NCI-H510A (cell line): ENCODE data around the gene ARID3A.
"Not testable (repeated sequence)": the region's sequence is repeated elsewhere in the genome, so short reads cannot be mapped to it uniquely, and the experiment has no call there.

Experiments used
- DNase-seq: peaks from one replicate; lab custom pipeline; 2025; lab: John Stamatoyannopoulos, UW

ARID3A gene, protein sequence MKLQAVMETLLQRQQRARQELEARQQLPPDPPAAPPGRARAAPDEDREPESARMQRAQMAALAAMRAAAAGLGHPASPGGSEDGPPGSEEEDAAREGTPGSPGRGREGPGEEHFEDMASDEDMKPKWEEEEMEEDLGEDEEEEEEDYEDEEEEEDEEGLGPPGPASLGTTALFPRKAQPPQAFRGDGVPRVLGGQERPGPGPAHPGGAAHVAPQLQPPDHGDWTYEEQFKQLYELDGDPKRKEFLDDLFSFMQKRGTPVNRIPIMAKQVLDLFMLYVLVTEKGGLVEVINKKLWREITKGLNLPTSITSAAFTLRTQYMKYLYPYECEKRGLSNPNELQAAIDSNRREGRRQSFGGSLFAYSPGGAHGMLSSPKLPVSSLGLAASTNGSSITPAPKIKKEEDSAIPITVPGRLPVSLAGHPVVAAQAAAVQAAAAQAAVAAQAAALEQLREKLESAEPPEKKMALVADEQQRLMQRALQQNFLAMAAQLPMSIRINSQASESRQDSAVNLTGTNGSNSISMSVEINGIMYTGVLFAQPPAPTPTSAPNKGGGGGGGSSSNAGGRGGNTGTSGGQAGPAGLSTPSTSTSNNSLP

DNA sequence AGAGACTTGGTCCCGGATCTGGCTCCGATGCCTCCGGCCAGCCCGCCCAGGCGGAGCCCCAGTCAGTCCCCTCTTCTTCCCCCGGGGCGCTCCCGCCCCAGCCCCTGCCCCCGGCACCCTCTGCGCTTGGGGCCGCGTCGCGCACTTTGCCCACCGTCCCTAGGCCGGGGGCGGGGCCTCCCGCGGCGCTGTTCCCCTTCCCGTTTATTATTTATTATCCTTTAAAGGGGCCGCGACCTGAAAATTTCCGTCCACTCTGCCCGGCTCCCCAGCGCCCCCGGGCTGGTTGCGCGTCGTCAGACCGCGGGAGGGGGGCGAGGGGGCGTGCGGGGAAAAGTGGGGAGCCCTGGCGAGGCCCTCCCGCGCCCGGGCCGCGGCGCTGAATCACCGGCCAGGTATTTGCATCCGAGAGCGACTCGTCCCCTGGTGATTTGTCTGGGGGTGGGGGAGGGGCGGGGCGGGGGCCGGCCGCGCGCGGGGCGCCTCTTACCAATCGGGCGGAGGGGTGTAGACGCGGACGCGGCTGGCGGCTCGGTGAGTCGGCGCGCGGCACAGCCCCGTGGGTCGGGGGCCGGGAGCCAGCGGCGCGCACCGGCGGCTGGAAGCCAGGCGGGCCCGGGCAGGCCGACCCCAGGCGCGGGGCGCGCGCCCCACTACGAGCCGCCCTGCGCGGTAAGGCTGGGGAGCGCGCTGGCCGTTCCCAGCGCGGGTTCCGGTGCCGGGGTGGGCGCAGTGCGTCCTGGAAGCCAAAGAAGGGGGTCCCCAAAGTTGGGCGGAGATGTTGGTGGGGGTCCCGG lies at the start of gene ARID3A:
TSS of gene ARID3A (plus strand) at position 510 of the 797 bp plus-strand sequence. CDS start 3,494 bp downstream, outside the sequence.
- no peak for DNase-seq

DNA sequence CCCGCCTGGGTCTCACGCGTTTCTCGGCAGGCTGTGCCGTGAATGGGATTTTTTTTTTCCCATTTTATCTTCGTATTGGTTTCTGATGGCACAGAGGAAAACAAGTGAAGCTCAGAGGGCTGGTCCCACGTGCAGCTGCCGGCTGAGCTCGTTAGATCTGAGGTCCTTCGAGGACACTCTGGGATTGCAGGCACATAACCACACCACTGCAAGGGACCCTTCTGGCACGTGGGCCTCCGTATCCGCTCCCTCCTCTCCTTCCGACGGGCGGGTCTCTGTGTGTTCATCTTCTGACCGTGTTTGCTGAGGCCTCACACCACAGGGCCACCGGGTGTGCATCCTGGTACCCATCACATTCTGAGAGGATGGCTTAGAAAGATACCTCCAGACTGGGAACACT lies 49.7 kb upstream of the ARID3A start:
- no peak for DNase-seq

DNA sequence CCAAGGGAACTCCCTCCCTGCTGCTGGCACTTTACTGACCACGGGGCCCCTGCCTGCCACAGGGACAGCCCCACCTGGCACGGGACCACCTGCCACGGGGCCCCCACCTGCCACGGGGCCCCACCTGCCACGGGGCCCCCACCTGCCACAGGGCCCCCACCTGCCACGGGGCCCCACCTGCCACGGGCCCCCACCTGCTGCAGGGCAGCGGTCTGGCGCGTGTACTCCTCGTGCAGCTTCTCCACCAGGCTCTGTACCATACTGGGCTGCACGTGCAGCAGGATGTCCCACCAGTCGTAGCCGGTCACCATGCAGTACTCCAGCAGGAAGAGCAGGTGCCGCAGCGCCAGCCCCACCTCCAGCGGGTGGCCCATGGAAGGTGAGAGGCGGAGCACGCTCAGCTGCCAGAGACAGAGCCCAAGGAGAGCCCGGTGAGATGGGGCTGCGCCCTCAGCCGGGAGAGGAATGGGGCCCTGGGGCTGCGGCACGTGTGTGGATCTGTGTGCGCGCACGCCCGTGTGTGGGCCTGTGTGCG lies 49.0 kb upstream of the ARID3A start:
- DNase-seq: no peak

DNA sequence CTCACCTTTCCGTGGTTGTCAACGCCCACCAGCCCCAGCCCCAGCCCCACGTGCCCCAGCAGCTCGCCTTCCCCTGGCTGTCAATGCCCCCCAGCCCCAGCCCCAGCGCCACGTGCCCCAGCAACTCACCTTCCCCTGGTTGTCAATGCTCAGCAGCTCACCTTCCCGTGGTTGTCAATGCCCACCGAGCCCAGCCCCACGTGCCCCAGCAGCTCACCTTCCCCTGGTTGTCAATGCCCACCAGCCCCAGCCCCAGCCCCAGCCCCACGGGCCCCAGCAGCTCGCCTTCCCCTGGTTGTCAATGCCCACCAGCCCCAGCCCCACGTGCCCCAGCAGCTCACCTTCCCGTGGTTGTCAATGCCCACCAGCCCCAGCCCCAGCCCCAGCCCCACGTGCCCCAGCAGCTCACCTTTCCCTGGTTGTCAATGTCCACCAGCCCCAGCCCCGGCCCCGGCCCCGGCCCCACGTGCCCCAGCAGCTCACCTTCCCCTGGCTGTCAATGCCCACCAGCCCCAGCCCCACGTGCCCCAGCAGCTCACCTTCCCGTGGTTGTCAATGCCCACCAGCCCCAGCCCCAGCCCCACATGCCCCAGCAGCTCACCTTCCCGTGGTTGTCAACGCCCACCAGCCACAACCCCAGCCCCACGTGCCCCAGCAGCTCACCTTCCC lies 47.7 kb upstream of the ARID3A start:
- DNase-seq: not testable (repeated sequence)

DNA sequence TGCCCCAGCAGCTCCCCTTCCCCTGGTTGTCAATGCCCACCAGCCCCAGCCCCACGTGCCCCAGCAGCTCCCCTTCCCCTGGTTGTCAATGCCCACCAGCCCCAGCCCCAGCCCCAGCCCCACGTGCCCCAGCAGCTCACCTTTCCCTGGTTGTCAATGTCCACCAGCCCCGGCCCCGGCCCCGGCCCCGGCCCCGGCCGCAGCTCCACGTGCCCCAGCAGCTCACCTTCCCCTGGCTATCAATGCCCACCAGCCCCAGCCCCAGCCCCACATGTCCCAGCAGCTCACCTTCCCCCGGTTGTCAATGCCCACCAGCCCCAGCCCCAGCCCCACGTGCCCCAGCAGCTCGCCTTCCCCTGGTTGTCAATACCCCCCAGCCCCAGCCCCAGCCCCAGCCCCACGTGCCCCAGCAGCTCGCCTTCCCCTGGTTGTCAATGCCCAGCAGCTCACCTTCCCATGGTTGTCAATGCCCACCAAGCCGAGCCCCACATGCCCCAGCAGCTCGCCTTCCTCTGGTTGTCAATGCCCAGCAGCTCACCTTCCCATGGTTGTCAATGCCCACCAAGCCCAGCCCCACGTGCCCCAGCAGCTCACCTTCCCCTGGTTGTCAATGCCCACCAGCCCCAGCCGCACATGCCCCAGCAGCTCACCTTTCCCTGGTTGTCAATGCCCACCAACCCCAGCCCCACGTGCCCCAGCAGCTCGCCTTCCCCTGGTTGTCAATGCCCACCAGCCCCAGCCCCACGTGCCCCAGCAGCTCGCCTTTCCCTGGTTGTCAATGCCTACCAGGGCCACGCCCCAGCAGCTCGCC lies 46.9 kb upstream of the ARID3A start:
- DNase-seq: not testable (repeated sequence)

DNA sequence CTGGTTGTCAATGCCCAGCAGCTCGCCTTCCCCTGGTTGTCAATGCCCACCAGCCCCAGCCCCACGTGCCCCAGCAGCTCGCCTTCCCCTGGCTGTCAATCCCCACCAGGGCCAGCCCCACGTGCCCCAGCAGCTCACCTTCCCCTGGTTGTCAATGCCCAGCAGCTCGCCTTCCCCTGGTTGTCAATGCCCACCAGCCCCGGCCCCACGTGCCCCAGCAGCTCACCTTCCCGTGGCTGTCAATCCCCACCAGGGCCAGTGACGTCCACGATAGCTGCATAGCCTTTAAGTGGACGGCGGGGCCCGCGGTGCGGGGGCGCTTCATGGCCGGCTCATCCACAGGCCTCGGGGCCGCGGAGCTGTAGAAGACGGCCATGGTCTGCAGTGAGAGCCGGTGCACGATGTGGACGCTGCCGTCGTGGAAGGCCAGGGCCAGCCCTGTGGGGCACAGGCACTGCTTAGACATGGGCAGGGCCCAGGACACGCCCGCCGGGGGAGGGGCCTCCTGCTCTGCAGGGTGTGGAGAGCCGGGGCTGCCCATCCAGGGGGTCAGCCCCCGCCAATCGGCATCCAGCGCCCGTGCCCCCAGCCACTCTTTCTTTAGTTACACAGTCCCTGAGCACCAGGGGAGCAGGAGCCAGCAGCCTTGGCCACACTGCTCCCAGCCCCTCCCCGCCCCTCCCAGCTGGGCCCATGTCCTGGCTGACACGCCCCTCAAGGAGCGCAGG lies 46.0 kb upstream of the ARID3A start:
- no peak for DNase-seq

DNA sequence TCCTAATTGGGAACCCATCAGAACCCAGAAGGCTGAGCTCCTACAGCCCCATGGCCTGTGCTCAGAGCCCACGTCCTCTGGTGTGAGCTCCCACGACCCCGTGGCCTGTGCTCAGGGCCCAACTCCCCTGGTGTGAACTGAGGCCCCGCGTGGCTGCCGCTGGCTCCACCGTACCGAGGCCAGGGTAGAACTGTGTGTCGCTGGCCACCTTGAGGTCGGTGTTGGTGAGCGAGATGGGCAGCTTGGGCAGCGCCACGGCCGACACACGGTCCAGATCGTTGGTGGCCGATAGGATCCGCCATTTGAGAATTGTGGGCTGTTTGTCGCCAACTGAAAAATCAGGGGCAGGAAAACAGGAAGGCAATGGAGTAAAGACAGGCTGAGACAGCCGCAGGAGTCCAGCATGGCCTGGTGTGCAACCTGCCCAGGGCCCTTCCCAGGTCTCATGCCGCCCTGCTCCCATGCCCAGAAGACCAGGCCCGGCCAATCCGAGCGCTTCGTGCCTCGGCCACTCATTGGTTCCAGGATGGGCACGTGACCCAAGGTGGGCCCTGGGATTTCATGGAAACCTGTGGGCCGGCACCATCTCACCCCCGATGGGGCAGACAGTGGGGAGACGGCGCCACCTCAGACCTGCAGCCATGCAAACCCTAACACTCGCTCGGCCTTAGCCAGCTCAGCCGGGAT lies 44.3 kb upstream of the ARID3A start:
- DNase-seq: no peak

DNA sequence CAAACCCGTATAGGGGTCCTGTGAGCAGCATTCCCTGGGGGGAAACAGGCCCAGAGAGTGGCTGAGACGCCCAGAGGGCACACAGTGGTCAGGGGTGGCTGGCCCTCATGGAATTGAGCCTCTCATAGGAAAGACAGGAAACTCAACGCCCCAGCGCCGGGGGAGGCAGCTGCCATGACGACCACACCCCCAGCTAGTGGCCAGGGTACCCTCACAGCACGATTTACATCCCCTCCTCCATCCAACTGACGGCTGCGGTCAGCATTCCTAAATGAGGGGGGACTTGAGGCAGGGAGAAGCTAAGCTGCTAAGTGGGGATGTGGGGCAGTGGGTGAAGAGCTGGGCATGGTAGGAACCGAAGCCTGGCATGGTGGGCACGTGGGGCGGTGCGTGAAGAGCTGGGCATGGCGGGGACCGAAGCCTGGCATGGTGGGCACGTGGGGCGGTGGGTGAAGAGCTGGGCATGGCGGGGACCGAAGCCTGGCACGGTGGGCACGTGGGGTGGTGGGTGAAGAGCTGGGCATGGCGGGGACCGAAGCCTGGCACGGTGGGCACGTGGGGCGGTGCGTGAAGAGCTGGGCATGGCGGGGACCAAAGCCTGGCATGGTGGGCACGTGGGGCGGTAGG lies 42.9 kb upstream of the ARID3A start:
- no peak for DNase-seq

DNA sequence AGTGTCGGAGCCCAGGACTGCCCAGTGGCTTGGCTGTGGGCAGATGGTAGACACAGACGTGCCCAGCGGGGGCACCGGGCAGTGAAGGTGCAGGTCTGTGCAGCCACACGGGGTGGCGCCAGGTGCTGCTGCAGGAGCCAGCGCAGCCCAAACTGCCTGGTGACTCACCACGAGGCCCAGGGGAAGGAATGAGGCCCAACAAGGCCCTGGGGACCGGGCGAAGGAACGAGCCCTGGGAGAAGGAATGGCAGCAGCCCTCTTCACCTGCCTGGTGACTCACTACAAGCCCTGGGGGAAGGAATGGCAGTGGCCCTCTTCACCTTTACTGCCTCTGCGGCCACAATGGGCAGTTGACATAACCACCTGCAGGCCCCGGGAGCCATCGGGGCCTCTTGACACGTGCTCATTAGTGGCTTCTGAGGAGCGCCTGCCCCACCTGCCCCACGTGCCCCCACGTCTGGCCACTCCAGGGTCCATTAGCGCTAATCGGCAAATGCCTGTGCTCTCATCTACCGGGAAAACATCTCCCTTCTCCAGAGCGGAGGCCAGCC lies 42.1 kb upstream of the ARID3A start:
- DNase-seq: no peak

DNA sequence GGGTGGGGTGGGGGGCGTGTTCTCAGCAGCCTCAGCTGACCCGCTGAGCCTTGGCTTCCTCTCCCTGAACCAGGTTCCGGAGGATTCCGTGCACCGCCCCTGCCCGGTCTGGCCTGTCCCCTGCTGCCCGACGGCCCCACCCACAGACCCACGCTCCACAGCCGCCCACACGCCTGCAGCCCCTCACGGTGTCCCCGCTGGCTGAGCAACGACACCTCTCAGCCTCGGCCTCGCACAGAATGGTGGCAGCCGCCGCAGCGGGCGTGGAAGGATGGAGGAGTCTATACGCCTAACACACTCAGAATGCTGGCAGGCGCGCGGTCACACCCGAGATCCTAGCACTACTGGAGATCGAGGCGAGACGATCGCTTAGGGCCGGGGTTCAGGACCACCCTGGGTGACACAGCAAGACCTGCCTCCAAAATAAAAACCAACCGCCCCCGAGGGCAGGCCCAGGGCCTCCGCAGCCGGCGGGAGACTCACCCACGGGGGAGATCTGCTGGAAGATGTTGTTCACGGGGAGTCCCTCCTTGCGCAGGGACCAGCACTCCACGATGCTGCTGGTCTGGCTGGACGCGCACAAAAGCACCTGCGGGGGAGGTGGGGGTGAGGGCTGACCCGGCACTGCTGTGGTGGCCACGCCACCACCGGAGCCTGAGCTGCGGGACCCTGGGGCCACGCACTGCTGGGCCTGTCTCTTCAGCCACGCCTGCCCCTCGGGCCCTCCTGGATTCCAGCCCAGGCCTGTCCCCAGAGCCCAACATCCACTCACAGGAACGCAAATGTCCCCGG lies 41.2 kb upstream of the ARID3A start:
- no peak for DNase-seq

DNA sequence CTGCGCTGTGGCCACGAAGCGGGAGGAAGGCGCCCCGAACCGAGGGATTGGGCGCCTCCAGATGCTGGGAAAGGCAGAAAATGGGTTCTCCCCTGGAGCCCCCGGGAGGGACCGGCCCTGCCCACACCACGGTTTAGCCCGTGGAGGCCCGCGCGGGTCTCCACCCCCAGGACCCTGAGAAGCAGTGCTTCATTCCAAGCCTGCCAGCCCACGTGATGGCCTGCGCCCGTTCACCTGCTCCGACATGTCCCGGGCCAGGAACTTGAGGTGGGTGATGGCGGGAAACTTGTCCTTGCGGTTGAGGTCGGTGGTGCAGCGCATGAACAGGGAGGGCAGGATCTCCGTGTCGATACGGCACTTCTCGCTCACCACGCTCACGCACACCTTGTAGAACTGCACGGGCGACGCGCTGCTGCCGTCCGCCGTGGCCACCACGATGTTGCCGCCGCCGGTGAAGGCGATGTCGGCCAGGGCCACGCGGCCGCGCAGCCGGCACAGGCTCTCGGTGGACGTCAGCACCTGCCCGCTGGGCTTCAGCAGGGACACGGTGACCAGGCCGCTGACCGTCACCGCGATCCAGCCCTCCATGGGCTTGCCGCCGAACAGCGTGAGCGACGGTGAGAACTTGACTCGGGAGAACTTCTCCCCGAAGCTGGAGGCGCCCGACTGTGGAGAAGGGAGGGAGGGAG lies 40.2 kb upstream of the ARID3A start:
- no peak for DNase-seq

DNA sequence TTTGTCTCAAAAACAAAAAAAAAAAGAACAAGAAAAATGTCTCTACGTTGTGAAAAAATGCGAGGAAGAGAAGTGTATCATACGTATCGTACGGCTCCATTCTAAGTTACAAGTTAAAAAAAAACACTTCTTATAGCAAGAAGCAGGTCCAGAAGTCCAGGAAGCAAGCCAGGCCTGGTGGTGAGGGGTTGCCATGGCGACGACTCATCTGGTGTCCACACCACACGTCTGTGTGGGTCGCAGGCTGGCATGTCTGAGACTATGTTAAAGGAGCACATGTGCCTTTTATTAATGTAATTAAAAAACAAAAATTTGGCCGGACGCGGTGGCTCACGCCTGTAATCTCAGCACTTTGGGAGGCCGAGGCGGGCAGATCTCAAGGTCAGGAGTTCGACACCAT lies 38.8 kb upstream of the ARID3A start:
- DNase-seq: no peak

DNA sequence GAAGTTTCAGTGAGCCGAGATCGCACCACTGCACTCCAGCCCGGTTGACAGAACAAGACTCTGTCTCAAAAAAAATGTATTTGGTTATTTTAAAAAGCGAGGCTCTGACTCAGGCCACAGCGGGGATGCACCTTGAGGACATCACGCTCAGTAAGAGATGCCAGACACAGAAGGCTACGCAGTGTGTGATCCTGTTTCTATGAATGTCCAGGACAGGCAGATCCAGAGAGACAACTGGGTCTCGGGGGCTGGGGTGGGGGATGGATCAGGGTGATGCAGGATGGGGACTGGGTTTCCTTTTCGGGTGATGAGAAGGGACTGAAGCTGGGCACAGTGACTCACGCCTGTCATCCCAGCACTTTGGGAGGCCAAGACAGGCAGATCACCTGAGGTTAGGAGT lies 38.2 kb upstream of the ARID3A start:
- DNase-seq: no peak

DNA sequence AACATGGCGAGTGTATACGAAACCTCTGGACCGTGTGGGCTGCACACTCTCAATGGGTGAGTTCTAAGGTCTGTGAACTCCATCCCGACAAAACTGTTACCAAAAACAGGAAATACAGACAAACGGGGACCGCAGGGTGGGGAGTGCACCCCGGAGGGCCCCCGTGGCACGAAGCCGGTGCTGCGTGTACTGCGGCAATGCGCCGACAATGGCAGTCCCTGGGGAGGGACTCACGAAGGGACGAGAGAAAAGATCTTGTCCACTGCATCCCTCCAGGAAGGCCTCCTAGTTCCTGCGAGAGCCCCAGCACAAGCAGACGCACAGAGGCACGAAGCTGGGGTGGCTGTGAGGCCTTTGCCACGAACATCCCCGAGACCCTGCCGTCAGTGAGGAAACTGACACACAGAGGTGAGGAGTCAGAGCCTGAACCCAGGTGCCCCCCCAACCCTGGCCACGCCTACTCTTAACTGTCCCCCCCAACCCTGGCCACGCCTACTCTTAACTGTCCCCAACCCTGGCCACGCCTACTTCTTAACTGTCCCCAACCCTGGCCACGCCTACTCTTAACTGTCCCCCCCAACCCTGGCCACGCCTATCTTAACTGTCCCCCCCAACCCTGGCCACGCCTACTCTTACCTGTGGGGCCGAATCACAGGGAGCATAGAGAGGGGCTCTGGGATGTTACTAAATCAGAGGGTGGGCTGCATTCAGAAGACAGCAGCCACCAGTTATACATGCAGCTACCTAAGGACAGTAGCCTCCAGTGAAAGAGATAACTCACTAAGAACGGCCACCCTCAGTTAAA lies 37.1 kb upstream of the ARID3A start:
- no peak for DNase-seq

DNA sequence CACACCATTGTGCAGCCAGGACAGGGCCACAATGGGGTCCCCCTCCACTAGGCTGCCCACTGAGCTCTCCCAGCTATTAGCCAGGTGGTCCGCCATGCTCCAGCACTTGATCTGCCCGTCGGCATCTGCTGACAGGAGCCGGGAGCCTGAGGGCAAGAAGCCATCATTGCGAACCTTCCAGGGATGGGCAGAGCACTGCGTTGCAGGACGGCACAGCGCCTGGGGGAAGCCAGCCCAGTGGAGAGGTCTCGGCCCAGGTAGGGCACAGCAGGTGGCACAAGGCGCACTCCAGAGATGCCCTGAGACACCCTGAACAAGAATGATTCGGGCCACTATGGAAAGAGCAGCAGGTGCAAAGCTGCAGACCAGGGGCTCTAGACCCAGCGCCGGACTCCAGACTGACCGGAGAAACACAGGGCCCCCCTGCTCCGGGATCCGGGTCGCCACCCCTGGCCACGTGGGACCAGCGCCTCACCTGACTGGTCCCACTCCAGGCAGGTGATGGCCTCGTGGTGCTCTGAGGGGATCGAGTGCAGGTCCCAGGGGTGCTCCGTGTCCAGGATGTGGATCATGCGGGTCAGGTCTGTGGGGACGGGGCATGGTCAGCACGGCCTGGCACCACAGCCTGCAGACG lies 36.1 kb upstream of the ARID3A start:
- DNase-seq: no peak

DNA sequence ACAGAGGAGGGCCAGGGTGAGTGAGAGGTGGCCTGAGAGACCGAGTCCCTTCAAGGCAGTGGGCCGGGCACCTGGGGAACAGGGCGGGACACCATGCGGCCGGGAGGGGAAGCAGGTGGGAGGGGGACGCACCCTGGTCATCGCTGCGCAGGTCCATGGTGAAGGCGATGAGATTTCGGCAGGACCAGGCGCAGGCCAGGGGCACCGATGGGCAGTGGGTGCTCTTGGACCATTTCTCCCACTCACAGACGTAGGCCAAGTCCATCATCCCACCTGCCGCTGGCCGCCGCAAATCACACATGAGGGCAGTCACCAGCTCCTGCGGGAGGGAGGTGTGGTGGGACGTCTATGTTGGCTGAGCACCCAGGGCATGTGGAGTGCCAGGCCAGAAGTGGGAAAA lies 35.0 kb upstream of the ARID3A start:
- no peak for DNase-seq
